ENCODE data around the gene FARS2. TPM values are rescaled to one million over a fixed set of nuclear protein-coding genes. Genes with fewer than 3 reads are reported as not detected.
A peak's percentile ranks its signal among the peaks of the same experiment; 100 is the strongest.

Gene FARS2
- total and polyA plus RNA-seq, 9 of the 15 experiments (the other 6 are each of a cell fraction or from before 2014, with no cell fraction given), result 16.5 to 62.2 (median 27.0) TPM

GRCh38 chr6:5592886-5593519 is 331.7 kb downstream of the FARS2 start (continued):
- TF ChIP-seq ZNF398 (CRISPR knock-in tag; IDR thresholded peaks at IDR 0.05) (no peak), ZNF217 (CRISPR knock-in tag; IDR thresholded peaks at IDR 0.05) (no peak), ZBTB8A (IDR thresholded peaks at IDR 0.05; ENCODE audit: partially characterized antibody) (no peak), PHF8 (IDR thresholded peaks at IDR 0.05; ENCODE audit: borderline replicate concordance, low read length) (no peak), PHB (CRISPR knock-in tag; IDR thresholded peaks at IDR 0.05) (no peak), MAZ (CRISPR knock-in tag; conservative IDR thresholded peaks at IDR 0.05 in 1 of 2, IDR thresholded peaks at IDR 0.05 in 1 of 2) (peak in 1 of 2 experiments; percentile 39; a peak in 1 of 4 replicates), OTX1 (CRISPR knock-in tag; IDR thresholded peaks at IDR 0.05) (no peak), NEUROD1 (IDR thresholded peaks at IDR 0.05; ENCODE audit: borderline replicate concordance, low read depth, low read length, partially characterized antibody) (no peak), ZNF644 (tag; IDR thresholded peaks at IDR 0.05; ENCODE audit: low read depth) (no peak), TARDBP (IDR thresholded peaks at IDR 0.05) (no peak), IFI16 (CRISPR knock-in tag; IDR thresholded peaks at IDR 0.05) (no peak), PHF20 (IDR thresholded peaks at IDR 0.05; ENCODE audit: partially characterized antibody) (no peak), JUNB (CRISPR knock-in tag; conservative IDR thresholded peaks at IDR 0.05) (no peak)
- TF ChIP-seq, protein P1, sequence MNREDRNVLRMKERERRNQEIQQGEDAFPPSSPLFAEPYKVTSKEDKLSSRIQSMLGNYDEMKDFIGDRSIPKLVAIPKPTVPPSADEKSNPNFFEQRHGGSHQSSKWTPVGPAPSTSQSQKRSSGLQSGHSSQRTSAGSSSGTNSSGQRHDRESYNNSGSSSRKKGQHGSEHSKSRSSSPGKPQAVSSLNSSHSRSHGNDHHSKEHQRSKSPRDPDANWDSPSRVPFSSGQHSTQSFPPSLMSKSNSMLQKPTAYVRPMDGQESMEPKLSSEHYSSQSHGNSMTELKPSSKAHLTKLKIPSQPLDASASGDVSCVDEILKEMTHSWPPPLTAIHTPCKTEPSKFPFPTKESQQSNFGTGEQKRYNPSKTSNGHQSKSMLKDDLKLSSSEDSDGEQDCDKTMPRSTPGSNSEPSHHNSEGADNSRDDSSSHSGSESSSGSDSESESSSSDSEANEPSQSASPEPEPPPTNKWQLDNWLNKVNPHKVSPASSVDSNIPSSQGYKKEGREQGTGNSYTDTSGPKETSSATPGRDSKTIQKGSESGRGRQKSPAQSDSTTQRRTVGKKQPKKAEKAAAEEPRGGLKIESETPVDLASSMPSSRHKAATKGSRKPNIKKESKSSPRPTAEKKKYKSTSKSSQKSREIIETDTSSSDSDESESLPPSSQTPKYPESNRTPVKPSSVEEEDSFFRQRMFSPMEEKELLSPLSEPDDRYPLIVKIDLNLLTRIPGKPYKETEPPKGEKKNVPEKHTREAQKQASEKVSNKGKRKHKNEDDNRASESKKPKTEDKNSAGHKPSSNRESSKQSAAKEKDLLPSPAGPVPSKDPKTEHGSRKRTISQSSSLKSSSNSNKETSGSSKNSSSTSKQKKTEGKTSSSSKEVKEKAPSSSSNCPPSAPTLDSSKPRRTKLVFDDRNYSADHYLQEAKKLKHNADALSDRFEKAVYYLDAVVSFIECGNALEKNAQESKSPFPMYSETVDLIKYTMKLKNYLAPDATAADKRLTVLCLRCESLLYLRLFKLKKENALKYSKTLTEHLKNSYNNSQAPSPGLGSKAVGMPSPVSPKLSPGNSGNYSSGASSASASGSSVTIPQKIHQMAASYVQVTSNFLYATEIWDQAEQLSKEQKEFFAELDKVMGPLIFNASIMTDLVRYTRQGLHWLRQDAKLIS (CRISPR knock-in tag; IDR thresholded peaks at IDR 0.05), result no peak
- TF ChIP-seq, protein P2, sequence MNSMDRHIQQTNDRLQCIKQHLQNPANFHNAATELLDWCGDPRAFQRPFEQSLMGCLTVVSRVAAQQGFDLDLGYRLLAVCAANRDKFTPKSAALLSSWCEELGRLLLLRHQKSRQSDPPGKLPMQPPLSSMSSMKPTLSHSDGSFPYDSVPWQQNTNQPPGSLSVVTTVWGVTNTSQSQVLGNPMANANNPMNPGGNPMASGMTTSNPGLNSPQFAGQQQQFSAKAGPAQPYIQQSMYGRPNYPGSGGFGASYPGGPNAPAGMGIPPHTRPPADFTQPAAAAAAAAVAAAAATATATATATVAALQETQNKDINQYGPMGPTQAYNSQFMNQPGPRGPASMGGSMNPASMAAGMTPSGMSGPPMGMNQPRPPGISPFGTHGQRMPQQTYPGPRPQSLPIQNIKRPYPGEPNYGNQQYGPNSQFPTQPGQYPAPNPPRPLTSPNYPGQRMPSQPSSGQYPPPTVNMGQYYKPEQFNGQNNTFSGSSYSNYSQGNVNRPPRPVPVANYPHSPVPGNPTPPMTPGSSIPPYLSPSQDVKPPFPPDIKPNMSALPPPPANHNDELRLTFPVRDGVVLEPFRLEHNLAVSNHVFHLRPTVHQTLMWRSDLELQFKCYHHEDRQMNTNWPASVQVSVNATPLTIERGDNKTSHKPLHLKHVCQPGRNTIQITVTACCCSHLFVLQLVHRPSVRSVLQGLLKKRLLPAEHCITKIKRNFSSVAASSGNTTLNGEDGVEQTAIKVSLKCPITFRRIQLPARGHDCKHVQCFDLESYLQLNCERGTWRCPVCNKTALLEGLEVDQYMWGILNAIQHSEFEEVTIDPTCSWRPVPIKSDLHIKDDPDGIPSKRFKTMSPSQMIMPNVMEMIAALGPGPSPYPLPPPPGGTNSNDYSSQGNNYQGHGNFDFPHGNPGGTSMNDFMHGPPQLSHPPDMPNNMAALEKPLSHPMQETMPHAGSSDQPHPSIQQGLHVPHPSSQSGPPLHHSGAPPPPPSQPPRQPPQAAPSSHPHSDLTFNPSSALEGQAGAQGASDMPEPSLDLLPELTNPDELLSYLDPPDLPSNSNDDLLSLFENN (IDR thresholded peaks at IDR 0.05; ENCODE audit: low read depth in 2 of 2, low read length in 2 of 2), result no peak
- TF ChIP-seq, protein P3, sequence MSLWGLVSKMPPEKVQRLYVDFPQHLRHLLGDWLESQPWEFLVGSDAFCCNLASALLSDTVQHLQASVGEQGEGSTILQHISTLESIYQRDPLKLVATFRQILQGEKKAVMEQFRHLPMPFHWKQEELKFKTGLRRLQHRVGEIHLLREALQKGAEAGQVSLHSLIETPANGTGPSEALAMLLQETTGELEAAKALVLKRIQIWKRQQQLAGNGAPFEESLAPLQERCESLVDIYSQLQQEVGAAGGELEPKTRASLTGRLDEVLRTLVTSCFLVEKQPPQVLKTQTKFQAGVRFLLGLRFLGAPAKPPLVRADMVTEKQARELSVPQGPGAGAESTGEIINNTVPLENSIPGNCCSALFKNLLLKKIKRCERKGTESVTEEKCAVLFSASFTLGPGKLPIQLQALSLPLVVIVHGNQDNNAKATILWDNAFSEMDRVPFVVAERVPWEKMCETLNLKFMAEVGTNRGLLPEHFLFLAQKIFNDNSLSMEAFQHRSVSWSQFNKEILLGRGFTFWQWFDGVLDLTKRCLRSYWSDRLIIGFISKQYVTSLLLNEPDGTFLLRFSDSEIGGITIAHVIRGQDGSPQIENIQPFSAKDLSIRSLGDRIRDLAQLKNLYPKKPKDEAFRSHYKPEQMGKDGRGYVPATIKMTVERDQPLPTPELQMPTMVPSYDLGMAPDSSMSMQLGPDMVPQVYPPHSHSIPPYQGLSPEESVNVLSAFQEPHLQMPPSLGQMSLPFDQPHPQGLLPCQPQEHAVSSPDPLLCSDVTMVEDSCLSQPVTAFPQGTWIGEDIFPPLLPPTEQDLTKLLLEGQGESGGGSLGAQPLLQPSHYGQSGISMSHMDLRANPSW (CRISPR knock-in tag; IDR thresholded peaks at IDR 0.05), result no peak
